ENCODE measurements around the gene ARHGEF28. TPM values are rescaled to one million over a fixed set of nuclear protein-coding genes. Genes with fewer than 3 reads are reported as not detected.

Gene ARHGEF28
- polyA plus RNA-seq, 1 donor from 2014 or later = not detected

DNA sequence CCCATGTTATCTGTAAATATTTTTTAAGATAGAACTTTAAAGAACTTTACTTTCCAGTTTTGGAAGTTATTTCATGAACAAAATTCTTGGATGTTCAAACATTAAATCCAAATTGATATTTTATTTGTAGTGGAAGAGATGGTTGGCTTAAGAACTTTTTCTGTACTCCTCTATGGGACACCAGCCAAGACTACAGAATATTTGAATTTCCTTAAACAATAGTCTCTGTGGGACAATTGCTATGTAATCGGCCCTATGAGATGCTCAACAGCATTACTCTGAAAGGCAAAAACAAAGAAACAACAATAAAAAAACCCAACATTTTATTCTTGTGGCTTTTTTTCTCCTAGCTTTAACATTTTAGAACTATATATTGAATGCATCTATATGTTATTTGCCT, 289.3 kb downstream of the ARHGEF28 start:
- no peak overlapping the region for H2AFZ ChIP-seq (ENCODE audit: low read depth, low read length)
- H3K36me3 ChIP-seq (ENCODE audit: insufficient read depth, low read length) = no peaks in the 10 kb centered on the region
- no peaks in the 10 kb centered on the region for H3F3A ChIP-seq (ENCODE audit: insufficient read depth, low read length, poor library complexity, severe bottlenecking)
- H4K20me1 ChIP-seq (ENCODE audit: insufficient read depth) = no peaks in the 10 kb centered on the region
- no peak overlapping the region for H3K4me2 ChIP-seq (ENCODE audit: low read length)
- no peaks in the 10 kb centered on the region for H3K27me3 ChIP-seq (ENCODE audit: insufficient read depth, low read depth, low read length)
- H3K9ac ChIP-seq (ENCODE audit: low read length) = no peak overlapping the region
- H3K9me3 ChIP-seq (ENCODE audit: low read length) = no peaks in the 10 kb centered on the region
- no peak overlapping the region for H3K4me3 ChIP-seq (ENCODE audit: low read length)
- H3K79me2 ChIP-seq (replicated peaks; ENCODE audit: insufficient read depth, low read length) = no peaks in the 10 kb centered on the region
- H3K27ac ChIP-seq (ENCODE audit: low read length) = no peak overlapping the region
- H3K9me2 ChIP-seq (ENCODE audit: insufficient read depth, low read length) = no peaks in the 10 kb centered on the region
- TF ChIP-seq, protein P1, sequence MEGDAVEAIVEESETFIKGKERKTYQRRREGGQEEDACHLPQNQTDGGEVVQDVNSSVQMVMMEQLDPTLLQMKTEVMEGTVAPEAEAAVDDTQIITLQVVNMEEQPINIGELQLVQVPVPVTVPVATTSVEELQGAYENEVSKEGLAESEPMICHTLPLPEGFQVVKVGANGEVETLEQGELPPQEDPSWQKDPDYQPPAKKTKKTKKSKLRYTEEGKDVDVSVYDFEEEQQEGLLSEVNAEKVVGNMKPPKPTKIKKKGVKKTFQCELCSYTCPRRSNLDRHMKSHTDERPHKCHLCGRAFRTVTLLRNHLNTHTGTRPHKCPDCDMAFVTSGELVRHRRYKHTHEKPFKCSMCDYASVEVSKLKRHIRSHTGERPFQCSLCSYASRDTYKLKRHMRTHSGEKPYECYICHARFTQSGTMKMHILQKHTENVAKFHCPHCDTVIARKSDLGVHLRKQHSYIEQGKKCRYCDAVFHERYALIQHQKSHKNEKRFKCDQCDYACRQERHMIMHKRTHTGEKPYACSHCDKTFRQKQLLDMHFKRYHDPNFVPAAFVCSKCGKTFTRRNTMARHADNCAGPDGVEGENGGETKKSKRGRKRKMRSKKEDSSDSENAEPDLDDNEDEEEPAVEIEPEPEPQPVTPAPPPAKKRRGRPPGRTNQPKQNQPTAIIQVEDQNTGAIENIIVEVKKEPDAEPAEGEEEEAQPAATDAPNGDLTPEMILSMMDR (IDR thresholded peaks at IDR 0.05; ENCODE audit: poor library complexity, severe bottlenecking) = no peak

DNA sequence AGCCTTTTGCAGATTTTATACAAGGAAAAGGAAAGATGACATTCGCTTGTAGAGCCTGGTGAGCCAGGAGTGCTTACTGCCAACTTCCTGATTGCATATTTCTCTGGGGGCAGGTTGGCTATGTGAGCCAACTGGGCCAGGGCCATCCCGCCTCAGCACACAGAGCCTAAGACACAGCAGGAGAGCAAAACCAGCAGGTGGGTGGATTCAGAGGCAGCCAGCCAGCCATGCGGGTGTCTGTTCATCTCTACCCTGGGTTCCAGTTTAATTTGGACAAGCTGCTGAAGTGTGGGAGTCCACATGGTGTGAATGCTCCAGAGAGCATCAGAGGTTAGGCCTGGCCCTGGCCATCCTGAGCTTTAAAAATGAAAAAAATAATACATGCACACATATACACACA, 291.4 kb downstream of the ARHGEF28 start:
- H3K27ac ChIP-seq (ENCODE audit: low read length) = no peak overlapping the region
- H4K20me1 ChIP-seq (ENCODE audit: insufficient read depth) = no peaks in the 10 kb centered on the region
- H2AFZ ChIP-seq (ENCODE audit: low read depth, low read length) = no peak overlapping the region
- no peaks in the 10 kb centered on the region for H3K9me3 ChIP-seq (ENCODE audit: low read length)
- H3K36me3 ChIP-seq (ENCODE audit: insufficient read depth, low read length) = no peaks in the 10 kb centered on the region
- TF ChIP-seq MXI1 (conservative IDR thresholded peaks at IDR 0.05; ENCODE audit: poor library complexity, severe bottlenecking) = no peak
- no peak for TF ChIP-seq EZH2 (IDR thresholded peaks at IDR 0.05; ENCODE audit: borderline replicate concordance, insufficient read depth, low read length, poor library complexity, severe bottlenecking)
- TF ChIP-seq SMC3 (conservative IDR thresholded peaks at IDR 0.05; ENCODE audit: poor library complexity) = no peak
- no peak for TF ChIP-seq EP300 (conservative IDR thresholded peaks at IDR 0.05; ENCODE audit: poor library complexity, severe bottlenecking)
- no peak for TF ChIP-seq TAF1 (IDR thresholded peaks at IDR 0.05; ENCODE audit: low read depth)
- no peak for TF ChIP-seq RAD21 (conservative IDR thresholded peaks at IDR 0.05)
- TF ChIP-seq POLR2AphosphoS5 (IDR thresholded peaks at IDR 0.05) = no peak
- TF ChIP-seq, protein P1 (IDR thresholded peaks at IDR 0.05; ENCODE audit: poor library complexity, severe bottlenecking) = no peak
- TF ChIP-seq, protein P2, sequence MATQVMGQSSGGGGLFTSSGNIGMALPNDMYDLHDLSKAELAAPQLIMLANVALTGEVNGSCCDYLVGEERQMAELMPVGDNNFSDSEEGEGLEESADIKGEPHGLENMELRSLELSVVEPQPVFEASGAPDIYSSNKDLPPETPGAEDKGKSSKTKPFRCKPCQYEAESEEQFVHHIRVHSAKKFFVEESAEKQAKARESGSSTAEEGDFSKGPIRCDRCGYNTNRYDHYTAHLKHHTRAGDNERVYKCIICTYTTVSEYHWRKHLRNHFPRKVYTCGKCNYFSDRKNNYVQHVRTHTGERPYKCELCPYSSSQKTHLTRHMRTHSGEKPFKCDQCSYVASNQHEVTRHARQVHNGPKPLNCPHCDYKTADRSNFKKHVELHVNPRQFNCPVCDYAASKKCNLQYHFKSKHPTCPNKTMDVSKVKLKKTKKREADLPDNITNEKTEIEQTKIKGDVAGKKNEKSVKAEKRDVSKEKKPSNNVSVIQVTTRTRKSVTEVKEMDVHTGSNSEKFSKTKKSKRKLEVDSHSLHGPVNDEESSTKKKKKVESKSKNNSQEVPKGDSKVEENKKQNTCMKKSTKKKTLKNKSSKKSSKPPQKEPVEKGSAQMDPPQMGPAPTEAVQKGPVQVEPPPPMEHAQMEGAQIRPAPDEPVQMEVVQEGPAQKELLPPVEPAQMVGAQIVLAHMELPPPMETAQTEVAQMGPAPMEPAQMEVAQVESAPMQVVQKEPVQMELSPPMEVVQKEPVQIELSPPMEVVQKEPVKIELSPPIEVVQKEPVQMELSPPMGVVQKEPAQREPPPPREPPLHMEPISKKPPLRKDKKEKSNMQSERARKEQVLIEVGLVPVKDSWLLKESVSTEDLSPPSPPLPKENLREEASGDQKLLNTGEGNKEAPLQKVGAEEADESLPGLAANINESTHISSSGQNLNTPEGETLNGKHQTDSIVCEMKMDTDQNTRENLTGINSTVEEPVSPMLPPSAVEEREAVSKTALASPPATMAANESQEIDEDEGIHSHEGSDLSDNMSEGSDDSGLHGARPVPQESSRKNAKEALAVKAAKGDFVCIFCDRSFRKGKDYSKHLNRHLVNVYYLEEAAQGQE (IDR thresholded peaks at IDR 0.05; ENCODE audit: borderline replicate concordance) = no peak
- no peaks in the 10 kb centered on the region for H3F3A ChIP-seq (ENCODE audit: insufficient read depth, low read length, poor library complexity, severe bottlenecking)
- H3K9ac ChIP-seq (ENCODE audit: low read length) = no peak overlapping the region
- no peak overlapping the region for H3K4me2 ChIP-seq (ENCODE audit: low read length)
- no peaks in the 10 kb centered on the region for H3K9me2 ChIP-seq (ENCODE audit: insufficient read depth, low read length)
- H3K79me2 ChIP-seq (replicated peaks; ENCODE audit: insufficient read depth, low read length) = no peaks in the 10 kb centered on the region
- no peaks in the 10 kb centered on the region for H3K27me3 ChIP-seq (ENCODE audit: insufficient read depth, low read depth, low read length)
- H3K4me3 ChIP-seq (ENCODE audit: low read length) = no peak overlapping the region

All from neural cell (in vitro differentiated cells).